NCI-H1105 treated with DMSO at 0.1 percent for 48 hours (cell line): Measurements from ENCODE around the gene PAPPA.

Experiments
- DNase-seq: peaks from one replicate; lab custom pipeline; 2025; lab: John Stamatoyannopoulos, UW

The PAPPA gene

DNA sequence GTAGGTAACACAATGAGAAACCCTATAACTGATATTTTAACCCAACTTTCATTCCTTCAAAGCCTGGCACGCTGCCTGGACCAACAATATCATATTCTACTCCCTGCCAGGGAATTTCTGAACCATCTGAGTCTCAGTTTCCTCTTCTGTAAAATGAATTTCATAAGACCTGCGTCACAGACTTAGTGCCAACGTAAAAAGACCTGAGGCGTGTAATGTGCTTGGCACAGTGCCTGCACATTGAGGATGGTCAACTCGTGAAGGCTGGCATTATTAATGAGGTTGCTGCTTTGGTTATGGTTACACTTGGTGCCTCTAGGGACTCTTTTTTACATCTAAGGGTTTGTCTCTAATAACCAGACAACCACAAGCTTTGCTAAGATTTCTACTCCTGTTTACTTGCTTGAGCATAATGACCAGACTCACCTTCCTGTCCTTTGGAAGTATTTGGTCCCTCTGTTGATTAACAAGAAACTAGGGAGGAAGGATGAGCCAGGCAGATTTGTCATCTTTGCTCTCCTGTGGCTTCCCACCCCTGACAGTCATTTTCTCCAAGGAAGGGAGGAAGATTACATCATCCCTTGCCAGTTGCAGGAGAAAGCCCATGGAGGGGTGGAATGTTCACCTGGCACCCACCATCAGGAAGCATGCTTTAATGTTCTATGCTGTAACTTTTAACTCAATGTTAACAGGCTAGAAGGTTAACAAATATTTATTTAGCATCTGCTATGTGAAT is 79.0 kb downstream of the PAPPA start:
- DNase-seq = peak; percentile 5

GRCh38 chr9:116233160-116233530 is 79.6 kb downstream of the PAPPA start:
- no peak for DNase-seq

- no peak for DNase-seq
These were observed 80.5 kb downstream of the PAPPA start for GRCh38 chr9:116234081-116234480.

GRCh38 chr9:116236979-116237378 is 83.4 kb downstream of the PAPPA start:
- DNase-seq = no peak

DNA sequence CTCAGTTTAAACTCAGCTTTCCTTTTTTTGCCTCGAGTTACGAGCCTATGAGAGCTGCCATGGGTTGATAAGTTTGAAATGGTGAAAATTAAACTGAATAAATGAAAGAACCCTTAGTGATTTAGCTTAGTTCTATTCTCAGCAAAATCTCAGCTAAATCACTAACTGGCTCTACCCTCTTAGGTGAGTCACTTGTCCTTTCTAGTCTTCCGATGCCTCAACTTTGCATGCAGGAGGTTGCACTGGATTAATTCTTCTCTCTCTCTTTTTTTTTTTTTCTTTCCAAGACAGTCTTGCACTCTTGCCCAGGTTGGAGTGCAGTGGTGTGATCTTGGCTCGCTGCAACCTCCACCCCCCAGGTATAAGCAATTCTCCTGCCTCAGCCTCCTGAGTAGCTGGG is 83.9 kb downstream of the PAPPA start:
- DNase-seq = no peak

DNA sequence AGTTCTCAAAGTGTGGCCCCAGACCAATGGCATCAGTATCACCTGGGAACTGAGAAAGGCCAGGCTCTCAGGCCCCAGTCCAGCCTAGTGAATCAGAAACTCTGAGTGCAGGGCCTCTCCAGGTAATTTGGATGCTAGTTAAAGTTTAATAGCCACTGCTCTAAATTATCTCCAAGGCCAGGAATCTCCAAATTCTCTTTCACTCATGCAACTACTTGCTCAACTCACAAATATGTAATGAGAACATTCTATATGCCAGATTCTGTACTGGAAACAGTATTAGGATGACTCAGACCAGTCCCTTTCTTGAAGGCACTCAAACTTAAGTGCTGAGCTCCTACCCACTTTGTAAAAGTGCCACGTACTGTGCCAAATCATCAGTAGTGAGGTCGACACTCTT is 84.6 kb downstream of the PAPPA start:
- DNase-seq = no peak

GRCh38 chr9:116238776-116239340 is 85.3 kb downstream of the PAPPA start:
- no peak for DNase-seq

GRCh38 chr9:116243708-116244107 is 90.1 kb downstream of the PAPPA start:
- DNase-seq = no peak

DNA sequence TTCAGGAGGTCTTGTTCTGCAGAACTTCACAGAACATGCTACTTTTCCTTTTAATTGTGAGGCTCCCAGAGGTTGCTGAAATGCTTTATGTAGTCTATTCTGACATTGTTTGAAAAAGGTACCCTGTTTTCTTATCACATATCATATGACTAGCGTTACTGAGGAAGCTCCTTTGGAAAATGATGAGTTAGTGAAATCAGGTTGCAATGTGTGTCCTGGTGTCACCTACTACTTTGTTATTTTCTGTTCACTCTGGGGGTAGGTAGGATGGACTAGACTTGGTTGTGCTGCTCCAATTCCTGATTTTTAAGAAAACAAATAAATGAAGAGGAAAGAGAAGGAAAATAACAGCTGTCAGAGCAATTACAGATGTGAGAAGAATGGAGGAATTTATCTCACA is 93.7 kb downstream of the PAPPA start:
- DNase-seq = no peak

GRCh38 chr9:116247791-116248374 is 94.3 kb downstream of the PAPPA start:
- DNase-seq = no peak

DNA sequence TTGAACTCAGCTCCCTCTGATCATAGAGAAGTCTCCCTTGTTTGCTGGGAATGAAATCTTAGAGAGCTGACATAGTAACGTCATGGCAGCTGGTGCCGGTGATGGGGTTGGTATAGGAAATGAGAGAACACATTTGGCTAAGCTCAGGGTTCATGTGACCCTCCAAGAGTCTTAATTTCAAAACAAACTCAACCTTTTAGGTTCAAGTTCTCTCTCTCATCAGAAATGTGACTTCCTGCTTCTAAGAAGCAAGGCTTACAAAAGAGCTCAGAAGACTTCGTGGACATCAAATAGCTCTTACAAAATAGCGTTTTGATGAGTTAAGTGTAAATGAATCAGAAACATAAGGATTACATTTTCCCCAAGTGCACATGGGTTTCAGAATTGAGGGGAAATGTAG is 97.3 kb downstream of the PAPPA start:
- DNase-seq = no peak

- no peak for DNase-seq
These were observed 97.8 kb downstream of the PAPPA start for GRCh38 chr9:116251366-116251765.

DNA sequence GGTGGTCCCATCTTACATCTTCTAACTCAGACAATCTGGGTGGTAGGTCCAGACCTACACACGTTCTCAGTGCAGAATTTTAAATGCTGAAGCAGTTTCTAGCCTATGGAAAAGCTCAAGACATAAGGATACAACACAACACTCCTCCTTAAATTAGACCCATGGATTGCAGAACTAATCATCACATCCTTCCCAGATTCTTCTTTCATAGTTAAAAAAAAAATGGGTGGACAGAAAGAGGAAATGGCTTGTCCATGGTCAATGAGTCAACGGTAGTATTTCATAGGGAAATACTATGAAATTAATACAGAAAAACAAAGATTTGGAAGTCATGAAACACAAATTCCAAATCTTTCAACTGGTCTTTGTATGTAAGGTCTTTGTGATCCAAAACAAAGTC is 106.9 kb downstream of the PAPPA start:
- no peak for DNase-seq

DNA sequence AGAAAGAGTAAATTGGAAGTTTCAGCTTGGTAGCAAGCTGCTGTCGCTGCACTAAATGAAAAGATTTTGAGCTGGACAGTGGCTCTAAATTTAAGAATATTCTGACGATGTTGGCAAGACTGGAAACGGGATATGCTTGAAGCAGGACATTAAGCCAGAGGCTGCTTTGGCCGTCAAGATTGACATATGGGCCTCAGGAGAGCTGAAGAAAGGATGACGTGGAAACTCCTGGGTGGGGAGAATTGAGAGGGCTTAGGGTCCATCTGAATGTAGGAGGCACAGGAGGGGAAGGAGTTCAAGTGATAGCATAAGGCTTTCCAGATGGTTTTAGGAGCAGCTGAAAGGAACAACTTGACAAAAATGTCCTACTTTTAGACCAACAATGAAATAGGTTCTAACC is 108.9 kb downstream of the PAPPA start:
- no peak for DNase-seq

- DNase-seq = no peak
These were observed 110.8 kb downstream of the PAPPA start for GRCh38 chr9:116264361-116264760.

DNA sequence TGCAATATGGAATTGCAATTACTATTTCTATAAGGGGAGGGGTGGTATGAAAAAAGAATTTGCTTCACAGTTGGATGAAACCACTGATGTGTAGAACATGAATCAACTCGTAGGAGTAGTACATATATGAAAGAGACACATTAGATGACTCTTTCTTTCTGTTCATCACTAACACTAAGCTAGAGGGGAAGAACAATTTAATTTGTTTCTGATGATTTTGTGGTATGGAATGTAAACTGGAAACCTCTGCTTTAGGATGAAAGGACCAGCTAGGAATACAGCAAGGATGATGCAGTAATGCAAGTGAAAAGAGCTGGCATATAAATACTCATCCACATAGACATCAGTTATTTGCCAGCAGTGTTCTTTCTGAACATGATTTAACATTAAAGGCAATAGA is 113.4 kb downstream of the PAPPA start:
- DNase-seq = no peak

- DNase-seq = no peak
These were observed 115.7 kb downstream of the PAPPA start for GRCh38 chr9:116269250-116269649.

DNA sequence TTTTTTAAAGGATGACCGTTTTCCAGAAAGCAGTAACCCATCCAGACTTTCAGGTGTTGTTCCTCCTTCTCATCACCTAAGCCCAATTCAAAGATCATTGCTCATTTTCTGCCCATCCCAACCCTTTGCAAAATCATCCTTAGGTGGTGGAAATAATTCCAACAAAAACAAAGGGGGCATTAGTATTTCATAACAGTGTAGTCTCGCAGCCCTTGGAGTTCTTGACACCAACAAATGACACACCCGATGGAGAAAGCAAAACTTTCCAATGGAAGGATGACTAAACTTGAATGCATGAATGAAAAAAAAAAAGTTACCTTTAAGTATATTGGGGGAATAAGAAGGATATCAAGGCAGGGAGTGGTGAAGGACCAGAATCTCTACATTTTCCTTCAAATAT is 117.0 kb downstream of the PAPPA start:
- no peak for DNase-seq

GRCh38 chr9:116271340-116271739 is 117.7 kb downstream of the PAPPA start:
- no peak for DNase-seq

GRCh38 chr9:116271991-116272390 is 118.4 kb downstream of the PAPPA start:
- DNase-seq = no peak

DNA sequence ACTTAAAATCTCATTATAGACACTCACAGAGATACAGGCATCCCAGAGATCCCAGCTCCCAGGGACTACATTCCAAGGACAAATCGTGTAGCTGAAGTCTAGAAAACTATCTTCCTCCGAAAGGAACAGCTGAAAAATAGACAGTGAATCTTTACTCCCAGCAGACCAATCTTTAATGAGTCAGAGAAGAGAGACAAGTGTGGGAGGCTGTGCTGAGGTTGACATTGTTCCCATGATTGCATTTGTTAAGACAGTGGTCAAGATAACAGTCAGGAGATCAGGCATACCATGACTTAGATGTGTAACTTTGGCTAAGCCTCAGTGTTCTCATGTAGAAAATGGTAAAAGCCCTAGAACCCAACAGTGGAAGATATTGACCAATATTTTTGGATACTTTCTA is 120.7 kb downstream of the PAPPA start:
- DNase-seq = no peak

DNA sequence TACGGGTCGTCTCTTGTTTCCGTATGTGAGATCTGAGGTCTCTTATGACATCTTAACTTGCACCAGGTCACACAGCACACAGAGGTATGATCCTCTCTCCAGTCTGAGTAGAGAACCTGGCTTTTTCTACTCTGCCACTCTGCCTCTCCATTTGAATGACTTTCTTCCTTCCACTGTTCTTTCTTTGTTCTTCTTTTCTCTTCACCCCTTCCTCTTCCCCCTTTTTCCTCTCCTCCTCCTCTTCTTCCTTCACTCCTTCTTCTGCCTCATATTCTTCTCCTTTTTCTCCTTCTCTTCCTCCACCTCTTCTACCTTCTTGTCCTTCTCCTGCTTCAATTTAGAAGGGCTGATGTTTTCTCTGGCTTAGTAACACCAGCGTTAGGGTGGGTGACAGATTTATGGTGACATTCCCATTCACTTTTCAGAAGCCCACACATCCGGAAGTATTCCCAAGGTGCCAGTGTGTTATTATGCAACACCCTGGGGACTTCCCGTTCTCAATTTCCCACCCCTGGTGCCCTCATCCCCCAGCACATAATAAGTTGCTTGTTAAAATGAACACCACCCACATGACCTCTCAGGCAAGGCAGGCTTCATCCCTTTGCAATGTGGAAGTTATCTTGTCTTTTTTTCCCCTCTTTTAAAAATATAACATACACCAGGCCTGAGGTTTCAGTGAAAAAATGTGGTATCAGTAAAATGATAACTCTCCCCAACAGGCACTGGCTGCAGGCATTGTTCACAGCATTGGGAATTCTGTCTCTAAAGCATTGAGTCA is 122.0 kb downstream of the PAPPA start:
- no peak for DNase-seq

DNA sequence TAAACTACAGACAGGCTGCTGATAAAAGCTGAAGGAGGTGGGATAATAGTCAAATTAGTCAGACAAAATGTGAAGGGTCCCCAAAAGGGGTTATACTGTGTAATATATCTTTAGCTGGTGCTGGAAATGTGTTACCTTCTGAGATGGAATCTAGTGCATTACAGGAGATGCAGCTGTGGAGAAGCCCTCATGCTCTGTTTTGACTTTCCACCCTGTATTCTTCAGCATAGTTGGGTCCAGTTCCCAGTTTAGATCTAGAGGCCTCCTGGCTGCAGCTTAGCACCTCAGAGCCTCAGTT is 122.6 kb downstream of the PAPPA start:
- DNase-seq = no peak
